ENCODE results near the gene FRG2.

DNA sequence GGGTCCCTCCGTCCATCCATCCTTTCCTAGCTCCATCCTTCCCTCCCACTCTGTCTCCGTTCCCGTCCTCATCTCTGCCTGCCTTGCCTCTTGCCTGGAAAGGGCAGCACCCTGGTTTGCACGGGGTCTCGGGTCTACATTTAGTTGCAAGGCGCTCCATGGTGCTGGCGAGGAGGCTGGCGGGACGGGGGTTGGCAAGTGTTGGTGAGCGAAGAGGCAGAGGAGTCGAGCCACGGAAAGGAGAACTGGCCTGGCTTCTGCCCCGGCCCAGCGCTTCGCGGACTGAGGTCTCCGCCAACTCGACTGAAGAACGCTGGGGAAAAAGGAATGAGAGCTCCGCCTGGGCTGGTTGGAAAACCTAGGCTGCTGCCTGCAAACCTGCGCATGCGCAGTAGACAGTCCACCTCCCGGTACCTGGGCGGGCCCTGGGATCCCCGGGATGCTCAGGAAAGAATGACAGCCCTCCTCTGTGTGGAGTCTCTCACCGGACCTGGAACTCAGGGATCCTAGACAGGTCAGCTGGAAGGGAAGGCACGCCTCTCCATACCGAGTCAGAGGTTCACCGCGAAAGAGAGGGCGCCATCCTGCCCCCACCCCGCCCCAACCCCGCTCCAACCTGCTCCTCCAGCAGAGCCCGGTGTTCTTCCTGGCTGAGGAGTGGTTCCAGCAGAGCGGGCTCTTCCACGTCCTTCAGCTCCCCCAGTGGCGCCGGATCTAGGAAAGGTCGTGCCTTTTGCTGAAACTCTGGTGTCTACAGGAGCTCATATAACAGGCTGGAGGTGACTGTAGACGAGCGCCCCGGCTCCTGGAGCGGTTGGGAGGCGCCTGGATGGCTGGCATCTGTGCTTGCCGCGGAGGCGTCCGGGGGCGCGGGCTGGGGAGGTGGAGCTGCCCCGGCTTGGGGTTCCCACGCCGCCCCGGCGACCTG lies 6.0 kb downstream of the FRG2 start:
- TF ChIP-seq POLR2A (IDR thresholded peaks at IDR 0.05; ENCODE audit: low read depth, low read length) (no peak), POLR2AphosphoS5 (IDR thresholded peaks at IDR 0.05; ENCODE audit: low read depth, low read length) (no peak), TAF1 (IDR thresholded peaks at IDR 0.05; ENCODE audit: low read depth, low read length) (no peak), PAX5 (IDR thresholded peaks at IDR 0.05; ENCODE audit: insufficient read depth, low read length, severe bottlenecking) (no peak)

Data from GM12891 (cell line).